Activated CD8-positive, alpha-beta T cell treated with anti-CD3 and anti-CD28 coated beads, Interleukin-2, amount 10 ng/mL, durations not matched to agents 7 days and 5 days (primary cell): ENCODE measurements around the gene SPAG17. TPM values are rescaled to one million over a fixed set of nuclear protein-coding genes. Genes with fewer than 3 reads are reported as not detected.

Source experiments
- ATAC-seq: fragments of 150-1000 bp; cut with Tn5 transposase; one replicate; pipeline ENCODE4 v1.10.0; 2021; ENCODE audit warnings: moderate library complexity
- CTCF ChIA-PET: fragments of 350-600 bp; sonication (Branson Sonifier 250); formaldehyde crosslinking; loops from one replicate; lab custom pipeline; 2021; ENCODE audit warnings: antibody characterized with exemption; lab: Charles Lee
- POLR2A ChIA-PET: fragments of 350-600 bp; sonication (Branson Sonifier 250); formaldehyde crosslinking; loops from one replicate; lab custom pipeline; 2021; ENCODE audit warnings: antibody characterized with exemption; lab: Charles Lee
- DNase-seq: peaks from one replicate; pipeline ENCODE4 v3.0.0-alpha.2; 2020
- H3K27ac Mint-ChIP-seq: one replicate; pipeline ENCODE4 v1.8.0; 2021; ENCODE audit warnings: mild to moderate bottlenecking, mixed read lengths
- H3K27me3 Mint-ChIP-seq: one replicate; pipeline ENCODE4 v1.8.0; 2021; ENCODE audit warnings: low read depth, mixed read lengths
- H3K36me3 Mint-ChIP-seq: one replicate; pipeline ENCODE4 v1.8.0; 2021; ENCODE audit warnings: low read depth, mixed read lengths
- H3K4me1 Mint-ChIP-seq: one replicate; pipeline ENCODE4 v1.8.0; 2021; ENCODE audit warnings: low read depth, mixed read lengths
- H3K4me3 Mint-ChIP-seq: one replicate; pipeline ENCODE4 v1.8.0; 2021; ENCODE audit warnings: mild to moderate bottlenecking, mixed read lengths
- H3K9me3 Mint-ChIP-seq: one replicate; pipeline ENCODE4 v1.8.0; 2022; ENCODE audit warnings: mixed read lengths; ENCODE audit not compliant: insufficient read depth
- total RNA-seq, 2 experiments: library from RNA; stranded (reverse); gene quantifications; one replicate each; pipeline ENCODE4 v1.2.3, GENCODE V29; 2021

The SPAG17 gene
- total RNA-seq, 2 experiments from 2014 or later: not detected

DNA sequence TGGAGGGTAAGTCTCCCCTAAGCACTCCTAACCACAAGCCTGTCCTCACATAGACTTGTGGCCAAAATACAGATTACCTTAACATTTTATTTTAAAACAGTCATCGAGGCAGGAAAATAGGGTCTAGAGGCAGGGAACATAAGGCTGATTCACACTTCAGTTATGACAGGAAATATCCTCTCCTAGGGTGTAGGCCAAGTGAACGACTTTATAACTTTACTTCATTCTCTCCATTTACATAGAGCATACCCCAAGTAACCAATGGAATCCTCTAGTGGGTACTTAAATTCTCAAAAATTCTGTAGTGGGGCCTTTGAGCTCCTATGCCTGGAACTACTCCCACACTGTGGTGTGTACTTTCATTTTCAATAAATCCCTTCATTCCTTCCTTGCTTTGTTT lies 142.5 kb downstream of the SPAG17 start:
- DNase-seq (no peak), ATAC-seq (no peak)
- CTCF ChIA-PET: no interaction called here
- Mint-ChIP-seq H3K27ac (no peak overlapping the region), H3K9me3 (no peaks in the 10 kb centered on the region), H3K27me3 (peaks cover 5% of the 10 kb centered on the region), H3K4me3 (no peak overlapping the region), H3K36me3 (no peaks in the 10 kb centered on the region), H3K4me1 (no peaks in the 10 kb centered on the region)
- POLR2A ChIA-PET: no interaction called here

DNA sequence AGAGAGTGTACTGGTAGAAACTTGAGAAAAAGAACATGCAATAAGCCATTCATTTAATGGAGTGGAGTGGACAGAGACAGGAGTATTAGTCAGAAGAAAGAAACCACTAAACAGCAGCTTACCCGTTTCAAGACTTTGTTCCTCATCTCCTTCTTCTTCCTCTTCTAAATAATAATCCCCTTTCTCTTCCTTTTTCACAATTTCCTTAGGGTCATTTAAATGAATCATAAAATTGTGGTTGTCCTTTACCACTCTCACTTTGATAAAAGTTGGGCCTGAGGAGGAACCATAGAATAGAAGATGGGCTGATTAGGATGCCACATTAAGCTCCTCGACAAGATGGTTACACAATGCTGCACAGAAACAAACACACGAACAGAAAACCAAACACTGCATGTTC lies 145.9 kb downstream of the SPAG17 start:
- Mint-ChIP-seq H3K36me3 (no peaks in the 10 kb centered on the region), H3K27ac (no peak overlapping the region), H3K4me3 (no peak overlapping the region), H3K9me3 (no peaks in the 10 kb centered on the region), H3K4me1 (no peaks in the 10 kb centered on the region), H3K27me3 (peaks cover 10% of the 10 kb centered on the region)
- POLR2A ChIA-PET: no interaction called here
- CTCF ChIA-PET: no interaction called here
- no peak for DNase-seq
- no peak for ATAC-seq

- no peaks in the 10 kb centered on the region for H3K4me1 Mint-ChIP-seq
- ChIA-PET POLR2A (no interaction called here), CTCF (no interaction called here)
- peaks cover 7% of the 10 kb centered on the region for H3K27me3 Mint-ChIP-seq
- no peaks in the 10 kb centered on the region for H3K9me3 Mint-ChIP-seq
- no peaks in the 10 kb centered on the region for H3K36me3 Mint-ChIP-seq
- H3K27ac Mint-ChIP-seq: no peak overlapping the region
- DNase-seq (no peak), ATAC-seq (no peak)
- H3K4me3 Mint-ChIP-seq: no peak overlapping the region
Measured at GRCh38 chr1:118032883-118033282, 152.1 kb downstream of the SPAG17 start.

DNA sequence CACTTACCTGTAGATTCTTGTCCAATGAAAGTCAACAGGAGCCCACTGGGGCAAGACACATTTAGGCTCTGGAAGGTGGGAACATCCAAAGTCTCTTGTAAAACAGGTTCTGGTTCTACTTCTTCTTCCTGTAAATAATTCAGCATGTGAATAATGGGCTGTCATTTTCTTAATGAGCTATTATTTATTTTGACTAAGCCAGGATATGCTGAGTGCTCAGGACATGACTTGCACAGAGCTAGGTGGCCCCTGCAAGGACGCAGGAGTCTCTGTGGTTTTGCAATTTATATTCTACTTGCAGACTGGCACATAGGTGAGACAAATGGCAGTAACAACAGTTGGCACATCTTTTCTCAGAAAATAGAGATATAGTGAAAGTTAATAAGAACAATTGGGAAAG lies 156.8 kb downstream of the SPAG17 start:
- Mint-ChIP-seq H3K9me3 (no peaks in the 10 kb centered on the region), H3K27ac (no peak overlapping the region), H3K4me3 (no peak overlapping the region), H3K27me3 (peaks cover 7% of the 10 kb centered on the region), H3K36me3 (no peaks in the 10 kb centered on the region), H3K4me1 (no peaks in the 10 kb centered on the region)
- DNase-seq (no peak), ATAC-seq (no peak)
- ChIA-PET CTCF (no interaction called here), POLR2A (no interaction called here)

DNA sequence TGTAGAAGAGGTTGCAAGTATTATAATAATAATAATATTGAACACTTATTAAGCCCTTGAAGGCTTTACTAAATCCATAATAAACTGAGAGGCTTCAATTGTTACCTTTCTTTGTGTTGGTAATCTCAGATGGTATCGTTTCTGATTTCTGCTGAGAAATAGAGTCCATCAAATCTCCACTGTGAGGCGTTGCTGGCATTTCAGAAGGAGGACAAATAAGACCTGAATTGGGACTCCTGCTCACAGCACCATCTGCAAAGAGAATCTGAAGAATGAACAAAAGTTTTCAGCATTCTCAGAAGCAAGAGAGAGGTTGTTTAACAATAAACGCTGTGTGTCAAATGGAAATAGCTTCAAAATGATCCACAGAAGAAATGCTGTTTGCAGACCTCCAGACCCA lies 161.8 kb downstream of the SPAG17 start:
- H3K4me3 Mint-ChIP-seq: no peak overlapping the region
- H3K27me3 Mint-ChIP-seq: peaks cover 5% of the 10 kb centered on the region
- ChIA-PET CTCF (no interaction called here), POLR2A (no interaction called here)
- H3K4me1 Mint-ChIP-seq: no peaks in the 10 kb centered on the region
- no peaks in the 10 kb centered on the region for H3K36me3 Mint-ChIP-seq
- no peaks in the 10 kb centered on the region for H3K9me3 Mint-ChIP-seq
- H3K27ac Mint-ChIP-seq: no peak overlapping the region
- DNase-seq (no peak), ATAC-seq (no peak)

- Mint-ChIP-seq H3K27me3 (peaks cover 8% of the 10 kb centered on the region), H3K4me3 (no peak overlapping the region), H3K4me1 (no peaks in the 10 kb centered on the region), H3K27ac (no peak overlapping the region), H3K36me3 (no peaks in the 10 kb centered on the region), H3K9me3 (no peaks in the 10 kb centered on the region)
- DNase-seq (no peak), ATAC-seq (no peak)
- ChIA-PET POLR2A (no interaction called here), CTCF (no interaction called here)
Measured at GRCh38 chr1:118021668-118022067, 163.4 kb downstream of the SPAG17 start.

GRCh38 chr1:118018060-118018459 lies 167.0 kb downstream of the SPAG17 start:
- ChIA-PET CTCF (no interaction called here), POLR2A (no interaction called here)
- H3K27me3 Mint-ChIP-seq: peaks cover 8% of the 10 kb centered on the region
- no peak overlapping the region for H3K27ac Mint-ChIP-seq
- ATAC-seq (no peak), DNase-seq (no peak)
- H3K4me1 Mint-ChIP-seq: no peaks in the 10 kb centered on the region
- no peak overlapping the region for H3K4me3 Mint-ChIP-seq
- H3K36me3 Mint-ChIP-seq: no peaks in the 10 kb centered on the region
- no peaks in the 10 kb centered on the region for H3K9me3 Mint-ChIP-seq

DNA sequence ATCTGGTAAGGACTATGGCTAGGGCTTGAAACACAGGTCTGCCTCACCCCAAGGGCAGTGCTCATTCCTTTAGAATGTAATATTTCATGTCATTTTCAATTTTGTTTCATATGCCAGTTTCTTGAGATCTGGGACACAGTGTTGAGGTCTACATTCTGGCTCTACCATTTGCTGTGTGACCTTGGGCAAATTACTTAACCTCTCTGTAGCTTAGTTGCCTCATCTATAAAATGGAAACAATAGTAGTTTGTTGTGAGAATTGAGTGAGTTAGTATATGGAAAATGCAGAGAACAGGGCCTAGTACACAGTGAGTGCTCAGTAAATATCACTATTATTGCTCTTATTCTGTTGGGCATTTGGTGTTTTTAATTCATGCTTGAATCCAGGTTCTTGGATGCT lies 171.1 kb downstream of the SPAG17 start:
- no peak overlapping the region for H3K27ac Mint-ChIP-seq
- no peaks in the 10 kb centered on the region for H3K36me3 Mint-ChIP-seq
- no peaks in the 10 kb centered on the region for H3K9me3 Mint-ChIP-seq
- ChIA-PET CTCF (no interaction called here), POLR2A (no interaction called here)
- H3K27me3 Mint-ChIP-seq: peaks cover 11% of the 10 kb centered on the region
- ATAC-seq (no peak), DNase-seq (no peak)
- no peak overlapping the region for H3K4me3 Mint-ChIP-seq
- no peaks in the 10 kb centered on the region for H3K4me1 Mint-ChIP-seq

DNA sequence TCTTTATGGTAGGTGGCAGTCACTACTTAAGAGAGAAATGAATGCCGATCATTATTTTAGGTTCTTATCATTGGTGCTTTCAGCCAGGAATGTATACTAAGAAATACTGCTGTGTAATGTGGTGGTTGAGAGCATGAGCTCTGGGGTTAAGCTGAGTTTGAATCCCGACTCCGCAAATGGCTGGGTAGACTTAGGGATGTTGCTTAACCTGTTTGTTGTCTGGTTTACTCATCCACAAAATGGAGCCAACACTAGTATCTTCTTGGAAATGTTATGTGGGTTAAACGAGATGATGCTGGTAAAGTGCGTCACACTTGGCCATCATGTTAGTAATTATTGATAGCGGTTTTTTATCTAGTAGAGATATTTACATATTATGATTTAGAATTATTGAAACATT lies 171.7 kb downstream of the SPAG17 start:
- DNase-seq (no peak), ATAC-seq (no peak)
- no peaks in the 10 kb centered on the region for H3K4me1 Mint-ChIP-seq
- H3K27me3 Mint-ChIP-seq: peaks cover 14% of the 10 kb centered on the region
- no peaks in the 10 kb centered on the region for H3K9me3 Mint-ChIP-seq
- ChIA-PET POLR2A (no interaction called here), CTCF (no interaction called here)
- no peak overlapping the region for H3K4me3 Mint-ChIP-seq
- H3K27ac Mint-ChIP-seq: no peak overlapping the region
- no peaks in the 10 kb centered on the region for H3K36me3 Mint-ChIP-seq

DNA sequence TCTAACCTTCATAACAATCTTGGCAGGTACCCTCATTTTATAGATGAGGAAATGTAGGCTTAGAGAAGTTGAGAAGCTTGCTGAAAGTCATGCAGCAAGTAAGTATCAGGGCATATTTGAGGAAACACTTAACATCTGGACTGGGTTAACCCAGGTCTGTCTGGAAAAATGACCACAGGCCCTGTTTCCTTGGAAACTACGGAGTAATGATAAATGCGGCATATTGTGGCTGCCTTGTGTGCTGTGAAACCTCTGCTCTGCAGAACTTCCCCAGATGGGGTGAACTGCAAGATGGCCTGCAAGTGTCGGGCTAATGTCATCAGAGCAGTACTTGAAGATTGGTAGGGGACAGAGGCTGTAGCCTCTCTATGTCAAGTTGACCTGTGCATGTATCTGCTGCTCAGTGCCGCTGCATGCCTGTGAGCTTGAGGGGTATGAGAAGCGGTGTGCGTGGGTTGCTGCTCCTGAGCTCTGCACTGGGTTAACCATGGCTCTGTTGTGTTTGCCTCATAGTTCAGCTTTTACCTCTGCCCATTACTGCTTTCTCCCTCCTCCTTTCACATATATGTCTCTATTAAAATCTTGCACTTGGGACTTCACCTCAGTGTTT lies 172.4 kb downstream of the SPAG17 start:
- ATAC-seq: no peak
- H3K27me3 Mint-ChIP-seq: peaks cover 12% of the 10 kb centered on the region

DNA sequence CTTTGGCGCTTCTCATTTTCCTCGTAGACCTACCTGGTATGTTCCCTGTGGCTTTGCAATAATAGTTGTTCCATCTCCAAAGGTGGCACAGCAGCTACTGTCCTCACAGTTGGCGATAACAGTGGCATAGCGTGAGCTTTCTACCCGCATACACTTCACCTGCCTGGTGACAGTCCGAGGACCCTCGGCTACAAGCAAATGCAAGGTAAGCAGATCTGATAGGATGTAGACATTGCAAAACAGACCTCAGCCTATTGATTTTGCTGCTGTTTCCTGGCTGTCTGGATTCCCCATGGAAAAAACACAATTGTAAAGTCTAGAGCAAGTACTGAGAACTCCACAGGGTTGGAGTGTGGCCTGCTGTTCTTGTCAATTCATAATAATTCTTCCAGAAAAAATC lies 177.0 kb downstream of the SPAG17 start:
- Mint-ChIP-seq H3K27me3 (peaks cover 7% of the 10 kb centered on the region), H3K9me3 (no peaks in the 10 kb centered on the region), H3K36me3 (no peaks in the 10 kb centered on the region), H3K4me3 (no peak overlapping the region), H3K4me1 (no peaks in the 10 kb centered on the region), H3K27ac (no peak overlapping the region)
- DNase-seq (no peak), ATAC-seq (no peak)
- POLR2A ChIA-PET: no interaction called here
- CTCF ChIA-PET: no interaction called here

More for the DNA sequence above, 172.4 kb downstream of the SPAG17 start:
- no peak for DNase-seq
- no peaks in the 10 kb centered on the region for H3K36me3 Mint-ChIP-seq
- no peaks in the 10 kb centered on the region for H3K9me3 Mint-ChIP-seq
- H3K4me1 Mint-ChIP-seq: no peaks in the 10 kb centered on the region
- ChIA-PET POLR2A (no interaction called here), CTCF (no interaction called here)
- no peak overlapping the region for H3K27ac Mint-ChIP-seq
- no peak overlapping the region for H3K4me3 Mint-ChIP-seq

- Mint-ChIP-seq H3K27me3 (peaks cover 10% of the 10 kb centered on the region), H3K4me1 (no peaks in the 10 kb centered on the region), H3K4me3 (no peak overlapping the region), H3K36me3 (no peaks in the 10 kb centered on the region), H3K27ac (no peak overlapping the region), H3K9me3 (no peaks in the 10 kb centered on the region)
- DNase-seq: no peak
- ChIA-PET CTCF (no interaction called here), POLR2A (no interaction called here)
- ATAC-seq: no peak
Measured at GRCh38 chr1:118007391-118007790, 177.6 kb downstream of the SPAG17 start.

DNA sequence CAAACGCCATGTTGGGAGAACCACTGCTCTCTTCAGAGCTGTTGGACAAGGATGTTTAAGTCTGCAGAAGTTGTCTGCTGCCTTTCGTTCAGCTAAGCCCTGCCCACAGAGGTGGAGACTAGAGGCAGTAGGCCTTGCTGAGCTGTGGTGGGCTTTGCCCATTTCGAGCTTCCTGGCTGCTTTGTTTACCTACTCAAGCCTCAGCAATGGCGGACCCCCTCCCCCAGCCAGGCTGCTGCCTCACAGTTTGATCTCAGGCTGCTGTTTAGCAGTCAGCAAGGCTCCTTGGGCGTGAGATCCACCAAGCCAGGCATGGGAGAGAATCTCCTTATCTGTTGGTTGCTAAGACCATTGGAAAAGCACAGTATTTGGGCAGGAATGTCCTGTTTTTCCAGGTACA lies 180.7 kb downstream of the SPAG17 start:
- DNase-seq: no peak
- no peak for ATAC-seq
- no peak overlapping the region for H3K27ac Mint-ChIP-seq
- ChIA-PET POLR2A (no interaction called here), CTCF (interaction anchor here (0.9 kb wide), 1 partner anchor 15 kb away, joined by 3 read pairs; no protein-coding TSS in a partner anchor)
- H3K27me3 Mint-ChIP-seq: peaks cover 8% of the 10 kb centered on the region
- no peaks in the 10 kb centered on the region for H3K4me1 Mint-ChIP-seq
- H3K4me3 Mint-ChIP-seq: no peak overlapping the region
- H3K36me3 Mint-ChIP-seq: no peaks in the 10 kb centered on the region
- no peaks in the 10 kb centered on the region for H3K9me3 Mint-ChIP-seq
